Neural cell (in vitro differentiated cells): ENCODE measurements around the gene CBX8. TPM values are rescaled to one million over a fixed set of nuclear protein-coding genes. Genes with fewer than 3 reads are reported as not detected.

Experiments
- H2AFZ ChIP-seq: fragments of 200-600, 300-800 bp; sonication (generic), shearing (Covaris generic); 2 replicates; pipeline ENCODE4 v1.6.0; 2014; ENCODE audit warnings: low read depth, mild to moderate bottlenecking, antibody characterized with exemption, low read length, moderate library complexity
- H3F3A ChIP-seq: fragments of 200-600 bp; shearing (Covaris generic); 2 replicates; pipeline ENCODE4 v1.6.1; 2016; ENCODE audit warnings: mild to moderate bottlenecking, moderate library complexity, mixed read lengths, antibody characterized with exemption, low read length; ENCODE audit not compliant: insufficient read depth, poor library complexity, severe bottlenecking
- H3K27ac ChIP-seq: fragments of 200-600, 300-800 bp; sonication (generic), shearing (Covaris generic); 2 replicates; pipeline ENCODE4 v1.5.1; 2014; ENCODE audit warnings: mild to moderate bottlenecking, low read length, moderate library complexity
- H3K27me3 ChIP-seq: fragments of 300-800, 200-600 bp; sonication (generic), shearing (Covaris generic); 2 replicates; pipeline ENCODE4 v1.6.0; 2014; ENCODE audit warnings: mild to moderate bottlenecking, low read depth, low read length, moderate library complexity; ENCODE audit not compliant: insufficient read depth
- H3K36me3 ChIP-seq: fragments of 300-800, 200-600 bp; sonication (generic), shearing (Covaris generic); 2 replicates; pipeline ENCODE4 v1.5.1; 2014; ENCODE audit warnings: mild to moderate bottlenecking, antibody characterized with exemption, low read length, moderate library complexity; ENCODE audit not compliant: insufficient read depth
- H3K4me2 ChIP-seq: fragments of 300-800, 200-600 bp; sonication (generic), shearing (Covaris generic); 2 replicates; pipeline ENCODE4 v1.6.0; 2014; ENCODE audit warnings: mild to moderate bottlenecking, low read length
- H3K4me3 ChIP-seq: fragments of 300-800, 200-600 bp; sonication (generic), shearing (Covaris generic); 2 replicates; pipeline ENCODE4 v1.5.1; 2014; ENCODE audit warnings: mild to moderate bottlenecking, low read length, moderate library complexity
- H3K79me2 ChIP-seq: fragments of 200-600 bp; shearing (Covaris generic); replicated peaks from 2 replicates; pipeline ENCODE4 v1.6.0; 2014; ENCODE audit warnings: mild to moderate bottlenecking, low read length, moderate library complexity; ENCODE audit not compliant: insufficient read depth
- H3K9ac ChIP-seq: fragments of 300-800, 200-600 bp; sonication (generic), shearing (Covaris generic); 2 replicates; pipeline ENCODE4 v1.6.1; 2016; ENCODE audit warnings: mild to moderate bottlenecking, low read length, mixed read lengths
- H3K9me2 ChIP-seq: fragments of 200-600 bp; shearing (Covaris generic); 2 replicates; pipeline ENCODE4 v1.6.1; 2016; ENCODE audit warnings: mild to moderate bottlenecking, low read length, mixed read lengths; ENCODE audit not compliant: insufficient read depth
- H3K9me3 ChIP-seq: fragments of 200-600, 300-800 bp; sonication (generic), shearing (Covaris generic); 2 replicates; pipeline ENCODE4 v1.6.1; 2016; ENCODE audit warnings: mild to moderate bottlenecking, mixed run types, low read length, moderate library complexity, mixed read lengths
- H4K20me1 ChIP-seq: fragments of 200-600 bp; shearing (Covaris generic); 2 replicates; pipeline ENCODE4 v1.6.1; 2016; ENCODE audit warnings: mild to moderate bottlenecking, mixed run types; ENCODE audit not compliant: insufficient read depth
- EP300 ChIP-seq: fragments of 450-650 bp; conservative IDR thresholded peaks from 2 replicates; pipeline ENCODE4 v1.6.1; 2014; ENCODE audit warnings: antibody characterized with exemption, mild to moderate bottlenecking, moderate library complexity; ENCODE audit not compliant: poor library complexity, severe bottlenecking
- EZH2 ChIP-seq: fragments of 200-600, 300-800 bp; shearing (Covaris generic), sonication (generic); IDR thresholded peaks from 2 replicates; pipeline ENCODE4 v1.6.1; 2014; ENCODE audit warnings: antibody characterized with exemption, low read length, borderline replicate concordance, mild to moderate bottlenecking; ENCODE audit not compliant: insufficient read depth, poor library complexity, severe bottlenecking
- MXI1 ChIP-seq: fragments of 450-650 bp; conservative IDR thresholded peaks from 2 replicates; pipeline ENCODE4 v1.6.1; 2014; ENCODE audit warnings: antibody characterized with exemption, mild to moderate bottlenecking; ENCODE audit not compliant: poor library complexity, severe bottlenecking
- POLR2AphosphoS5 ChIP-seq: IDR thresholded peaks from 2 replicates; pipeline ENCODE4 v1.6.1; 2012
- RAD21 ChIP-seq: fragments of 450-650 bp; conservative IDR thresholded peaks from 2 replicates; pipeline ENCODE4 v1.6.1; 2014; ENCODE audit warnings: antibody characterized with exemption, mild to moderate bottlenecking, moderate library complexity
- SMC3 ChIP-seq: fragments of 450-650 bp; conservative IDR thresholded peaks from 2 replicates; pipeline ENCODE4 v1.6.1; 2014; ENCODE audit warnings: antibody characterized with exemption, mild to moderate bottlenecking, moderate library complexity; ENCODE audit not compliant: poor library complexity
- TAF1 ChIP-seq: IDR thresholded peaks from 2 replicates; pipeline ENCODE4 v1.6.1; 2012; ENCODE audit warnings: low read depth
- polyA plus RNA-seq: library from polyadenylated mRNA; depleted of rRNA; stranded (reverse); fragments of >200 nt; gene quantifications from 2 replicates; pipeline ENCODE4 v1.2.3, GENCODE V29; 2014
- TF ChIP-seq, protein P1 (sequence below): IDR thresholded peaks from 2 replicates; pipeline ENCODE4 v1.6.1; 2012; ENCODE audit warnings: borderline replicate concordance
- TF ChIP-seq, protein P2 (sequence below): fragments of 450-650 bp; IDR thresholded peaks from 2 replicates; pipeline ENCODE4 v1.5.1; 2014; ENCODE audit warnings: antibody characterized with exemption, mild to moderate bottlenecking, moderate library complexity; ENCODE audit not compliant: poor library complexity, severe bottlenecking

Gene CBX8
- polyA plus RNA-seq, 1 donor from 2014 or later: 15.4 TPM

DNA sequence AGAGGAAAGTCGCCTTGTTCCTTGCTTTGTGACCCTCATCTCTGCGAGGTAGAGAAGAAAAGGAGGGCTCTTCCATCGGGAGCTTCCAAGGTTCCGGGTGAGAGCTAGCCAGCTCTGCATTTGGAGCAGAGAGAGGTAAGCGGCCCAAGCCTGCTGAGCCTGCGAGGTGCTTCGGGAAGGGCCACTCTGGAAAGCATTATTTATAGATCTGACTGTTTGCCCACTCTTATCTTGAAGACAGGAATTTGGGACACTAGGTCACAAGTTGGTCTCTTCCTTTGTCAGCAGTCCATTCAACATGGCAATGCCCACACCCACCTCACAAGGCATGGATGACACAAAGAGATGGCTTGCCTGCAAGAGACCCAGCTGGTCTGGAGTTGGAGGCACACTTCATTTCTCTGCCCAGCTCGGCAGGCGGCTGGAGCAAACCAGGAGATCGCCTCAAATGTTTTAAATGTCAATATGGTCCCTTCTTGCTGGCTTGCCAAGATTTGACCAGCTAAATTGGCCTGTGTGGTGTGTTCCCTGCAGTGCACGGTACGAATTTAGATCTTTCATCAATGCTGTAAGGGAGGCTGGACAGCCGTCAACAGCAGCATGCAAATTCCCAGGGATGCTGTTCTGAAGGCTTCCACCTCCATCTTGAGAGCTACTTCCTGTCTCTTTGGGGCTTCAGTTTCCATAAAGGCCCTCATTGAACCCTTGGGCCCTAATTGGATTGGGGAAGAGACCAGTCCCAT, 22.8 kb upstream of the CBX8 start:
- Histone ChIP-seq H3F3A (no peaks in the 10 kb centered on the region), H3K79me2 (no peaks in the 10 kb centered on the region), H3K27me3 (peaks cover 31% of the 10 kb centered on the region), H3K9me3 (no peaks in the 10 kb centered on the region), H4K20me1 (no peaks in the 10 kb centered on the region), H3K4me2 (no peak overlapping the region), H3K9me2 (no peaks in the 10 kb centered on the region), H3K36me3 (no peaks in the 10 kb centered on the region), H3K4me3 (no peak overlapping the region), H3K27ac (no peak overlapping the region), H2AFZ (no peak overlapping the region), H3K9ac (no peak overlapping the region)
- TF ChIP-seq MXI1: no peak
- TF ChIP-seq TAF1: no peak
- TF ChIP-seq EZH2: no peak
- TF ChIP-seq, protein P1, sequence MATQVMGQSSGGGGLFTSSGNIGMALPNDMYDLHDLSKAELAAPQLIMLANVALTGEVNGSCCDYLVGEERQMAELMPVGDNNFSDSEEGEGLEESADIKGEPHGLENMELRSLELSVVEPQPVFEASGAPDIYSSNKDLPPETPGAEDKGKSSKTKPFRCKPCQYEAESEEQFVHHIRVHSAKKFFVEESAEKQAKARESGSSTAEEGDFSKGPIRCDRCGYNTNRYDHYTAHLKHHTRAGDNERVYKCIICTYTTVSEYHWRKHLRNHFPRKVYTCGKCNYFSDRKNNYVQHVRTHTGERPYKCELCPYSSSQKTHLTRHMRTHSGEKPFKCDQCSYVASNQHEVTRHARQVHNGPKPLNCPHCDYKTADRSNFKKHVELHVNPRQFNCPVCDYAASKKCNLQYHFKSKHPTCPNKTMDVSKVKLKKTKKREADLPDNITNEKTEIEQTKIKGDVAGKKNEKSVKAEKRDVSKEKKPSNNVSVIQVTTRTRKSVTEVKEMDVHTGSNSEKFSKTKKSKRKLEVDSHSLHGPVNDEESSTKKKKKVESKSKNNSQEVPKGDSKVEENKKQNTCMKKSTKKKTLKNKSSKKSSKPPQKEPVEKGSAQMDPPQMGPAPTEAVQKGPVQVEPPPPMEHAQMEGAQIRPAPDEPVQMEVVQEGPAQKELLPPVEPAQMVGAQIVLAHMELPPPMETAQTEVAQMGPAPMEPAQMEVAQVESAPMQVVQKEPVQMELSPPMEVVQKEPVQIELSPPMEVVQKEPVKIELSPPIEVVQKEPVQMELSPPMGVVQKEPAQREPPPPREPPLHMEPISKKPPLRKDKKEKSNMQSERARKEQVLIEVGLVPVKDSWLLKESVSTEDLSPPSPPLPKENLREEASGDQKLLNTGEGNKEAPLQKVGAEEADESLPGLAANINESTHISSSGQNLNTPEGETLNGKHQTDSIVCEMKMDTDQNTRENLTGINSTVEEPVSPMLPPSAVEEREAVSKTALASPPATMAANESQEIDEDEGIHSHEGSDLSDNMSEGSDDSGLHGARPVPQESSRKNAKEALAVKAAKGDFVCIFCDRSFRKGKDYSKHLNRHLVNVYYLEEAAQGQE: no peak
- no peak for TF ChIP-seq SMC3
- TF ChIP-seq, protein P2, sequence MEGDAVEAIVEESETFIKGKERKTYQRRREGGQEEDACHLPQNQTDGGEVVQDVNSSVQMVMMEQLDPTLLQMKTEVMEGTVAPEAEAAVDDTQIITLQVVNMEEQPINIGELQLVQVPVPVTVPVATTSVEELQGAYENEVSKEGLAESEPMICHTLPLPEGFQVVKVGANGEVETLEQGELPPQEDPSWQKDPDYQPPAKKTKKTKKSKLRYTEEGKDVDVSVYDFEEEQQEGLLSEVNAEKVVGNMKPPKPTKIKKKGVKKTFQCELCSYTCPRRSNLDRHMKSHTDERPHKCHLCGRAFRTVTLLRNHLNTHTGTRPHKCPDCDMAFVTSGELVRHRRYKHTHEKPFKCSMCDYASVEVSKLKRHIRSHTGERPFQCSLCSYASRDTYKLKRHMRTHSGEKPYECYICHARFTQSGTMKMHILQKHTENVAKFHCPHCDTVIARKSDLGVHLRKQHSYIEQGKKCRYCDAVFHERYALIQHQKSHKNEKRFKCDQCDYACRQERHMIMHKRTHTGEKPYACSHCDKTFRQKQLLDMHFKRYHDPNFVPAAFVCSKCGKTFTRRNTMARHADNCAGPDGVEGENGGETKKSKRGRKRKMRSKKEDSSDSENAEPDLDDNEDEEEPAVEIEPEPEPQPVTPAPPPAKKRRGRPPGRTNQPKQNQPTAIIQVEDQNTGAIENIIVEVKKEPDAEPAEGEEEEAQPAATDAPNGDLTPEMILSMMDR: no peak
- no peak for TF ChIP-seq POLR2AphosphoS5

DNA sequence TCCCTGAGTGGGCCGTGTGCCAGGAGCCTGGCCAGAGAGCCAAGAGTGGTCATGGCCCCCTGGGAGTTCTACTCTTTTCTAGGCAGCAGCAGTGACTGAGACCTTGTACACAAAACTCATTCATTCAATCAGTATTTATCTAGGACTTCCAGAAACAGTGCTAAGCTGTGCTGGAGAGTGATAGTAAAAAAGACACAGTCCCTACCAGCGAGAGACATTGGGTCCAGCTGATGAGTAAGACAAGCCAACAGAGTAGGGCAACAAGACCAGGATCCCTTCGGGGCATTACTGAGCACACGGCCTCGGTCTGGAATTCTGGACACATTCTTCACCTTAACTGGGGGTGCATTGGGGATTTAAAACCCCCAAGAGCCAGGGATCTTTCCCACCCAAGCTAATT, 22.2 kb upstream of the CBX8 start:
- Histone ChIP-seq H3F3A (no peaks in the 10 kb centered on the region), H3K79me2 (no peaks in the 10 kb centered on the region), H3K36me3 (no peaks in the 10 kb centered on the region), H3K9me3 (no peaks in the 10 kb centered on the region), H3K4me2 (no peak overlapping the region), H4K20me1 (no peaks in the 10 kb centered on the region), H3K4me3 (no peak overlapping the region), H3K9ac (no peak overlapping the region), H3K27ac (no peak overlapping the region), H2AFZ (no peak overlapping the region), H3K9me2 (no peaks in the 10 kb centered on the region), H3K27me3 (peaks cover 37% of the 10 kb centered on the region)
- TF ChIP-seq MXI1: no peak
- no peak for TF ChIP-seq RAD21
- TF ChIP-seq, protein P2: no peak
- no peak for TF ChIP-seq EZH2
- no peak for TF ChIP-seq SMC3
- no peak for TF ChIP-seq POLR2AphosphoS5
- TF ChIP-seq EP300: no peak
- TF ChIP-seq, protein P1: no peak
- TF ChIP-seq TAF1: no peak
